Muscle of leg (tissue), 16 donors: Measurements from ENCODE around the gene THNSL1. TPM values are rescaled to one million over a fixed set of nuclear protein-coding genes. Genes with fewer than 3 reads are reported as not detected.
"Not testable (repeated sequence)": the region's sequence is repeated elsewhere in the genome, so short reads cannot be mapped to it uniquely, and the experiment has no call there.

ENCODE experiments used
- DNase-seq: peaks from one replicate; pipeline ENCODE4 v3.0.0; 2013
- H3K27ac ChIP-seq: one replicate; pipeline ENCODE4 v1.5.1; 2013; ENCODE audit warnings: mild to moderate bottlenecking, low read length, control low read depth
- H3K27me3 ChIP-seq: one replicate; pipeline ENCODE4 v1.6.1; 2013; ENCODE audit warnings: low read length; ENCODE audit not compliant: control insufficient read depth, insufficient read depth
- H3K36me3 ChIP-seq: one replicate; pipeline ENCODE4 v1.6.1; 2013; ENCODE audit warnings: low read length; ENCODE audit not compliant: control insufficient read depth, insufficient read depth
- H3K4me1 ChIP-seq: one replicate; pipeline ENCODE4 v1.6.1; 2013; ENCODE audit warnings: low read length; ENCODE audit not compliant: control insufficient read depth, insufficient read depth
- H3K4me3 ChIP-seq: one replicate; pipeline ENCODE4 v1.5.1; 2013; ENCODE audit warnings: low read length, control low read depth
- H3K9me3 ChIP-seq: replicated peaks from 2 replicates; pipeline ENCODE4 v1.6.1; 2013; ENCODE audit warnings: low read depth, low read length; ENCODE audit not compliant: control insufficient read depth
- WGBS: methylation state at CpG from one replicate; pipeline ENCODE4 v1.1.5; 2013; ENCODE audit warnings: missing lambda C conversion rate; ENCODE audit not compliant: insufficient coverage; 5-methylcytosine and 5-hydroxymethylcytosine counted together
- long read RNA-seq, 11 donors: transcript quantifications; one replicate each; lab custom pipeline, GENCODE V29; 2026
- polyA plus RNA-seq, 8 donors: library from polyadenylated mRNA; unstranded; fragments of 120-200 nt; gene quantifications; one replicate each; pipeline versions ENCODE4 v1.2.1 to v1.2.3, GENCODE V29; 2013; ENCODE audit warnings: inconsistent platforms in 1 of 8, low replicate concordance in 1 of 8; ENCODE audit not compliant: insufficient read length in 8 of 8, insufficient read depth in 1 of 8
- total RNA-seq: library from RNA; stranded (reverse); fragments of 120-200 nt; gene quantifications from one replicate; pipeline ENCODE4 v1.2.4, GENCODE V29; 2013

Gene THNSL1, protein sequence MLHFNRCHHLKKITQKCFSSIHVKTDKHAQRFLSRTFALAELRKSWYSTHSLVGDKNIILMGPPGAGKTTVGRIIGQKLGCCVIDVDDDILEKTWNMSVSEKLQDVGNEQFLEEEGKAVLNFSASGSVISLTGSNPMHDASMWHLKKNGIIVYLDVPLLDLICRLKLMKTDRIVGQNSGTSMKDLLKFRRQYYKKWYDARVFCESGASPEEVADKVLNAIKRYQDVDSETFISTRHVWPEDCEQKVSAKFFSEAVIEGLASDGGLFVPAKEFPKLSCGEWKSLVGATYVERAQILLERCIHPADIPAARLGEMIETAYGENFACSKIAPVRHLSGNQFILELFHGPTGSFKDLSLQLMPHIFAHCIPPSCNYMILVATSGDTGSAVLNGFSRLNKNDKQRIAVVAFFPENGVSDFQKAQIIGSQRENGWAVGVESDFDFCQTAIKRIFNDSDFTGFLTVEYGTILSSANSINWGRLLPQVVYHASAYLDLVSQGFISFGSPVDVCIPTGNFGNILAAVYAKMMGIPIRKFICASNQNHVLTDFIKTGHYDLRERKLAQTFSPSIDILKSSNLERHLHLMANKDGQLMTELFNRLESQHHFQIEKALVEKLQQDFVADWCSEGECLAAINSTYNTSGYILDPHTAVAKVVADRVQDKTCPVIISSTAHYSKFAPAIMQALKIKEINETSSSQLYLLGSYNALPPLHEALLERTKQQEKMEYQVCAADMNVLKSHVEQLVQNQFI
- total RNA-seq (4.8 TPM), polyA plus RNA-seq (1 to 10 TPM; 4.1 to 7.0 (median 5.7) TPM)
- long read RNA-seq, donor 1 = 0 reads
- long read RNA-seq, donor 2 = 0 reads
- long read RNA-seq, donor 3, transcript THNSL1-201 (3 exons, 3,691 nt) = major isoform, 5 of 6 reads
- long read RNA-seq, donor 3, partial matches to known transcripts = 0 of 6 reads
- long read RNA-seq, donor 3, other reads (novel, unspliced or antisense) = 0 of 6 reads
- long read RNA-seq, donor 4, partial matches to known transcripts = 0 of 2 reads
- long read RNA-seq, donor 4, other reads (novel, unspliced or antisense) = 0 of 2 reads
- long read RNA-seq, donor 5, partial matches to known transcripts = 0 of 2 reads
- long read RNA-seq, donor 5, other reads (novel, unspliced or antisense) = 0 of 2 reads
- long read RNA-seq, donor 6, partial matches to known transcripts = 0 of 4 reads
- long read RNA-seq, donor 6, other reads (novel, unspliced or antisense) = 0 of 4 reads
- long read RNA-seq, donor 7, partial matches to known transcripts = 0 of 2 reads
- long read RNA-seq, donor 7, other reads (novel, unspliced or antisense) = 0 of 2 reads
- long read RNA-seq, donor 8 = 0 reads
- long read RNA-seq, donor 9 = 0 reads
- long read RNA-seq, donor 10, transcript THNSL1-201 (3 exons, 3,691 nt) = major isoform, 5 of 5 reads
- long read RNA-seq, donor 10, partial matches to known transcripts = 0 of 5 reads
- long read RNA-seq, donor 10, other reads (novel, unspliced or antisense) = 0 of 5 reads
- long read RNA-seq, donor 11, partial matches to known transcripts = 0 of 5 reads
- long read RNA-seq, donor 11, other reads (novel, unspliced or antisense) = 0 of 5 reads

DNA sequence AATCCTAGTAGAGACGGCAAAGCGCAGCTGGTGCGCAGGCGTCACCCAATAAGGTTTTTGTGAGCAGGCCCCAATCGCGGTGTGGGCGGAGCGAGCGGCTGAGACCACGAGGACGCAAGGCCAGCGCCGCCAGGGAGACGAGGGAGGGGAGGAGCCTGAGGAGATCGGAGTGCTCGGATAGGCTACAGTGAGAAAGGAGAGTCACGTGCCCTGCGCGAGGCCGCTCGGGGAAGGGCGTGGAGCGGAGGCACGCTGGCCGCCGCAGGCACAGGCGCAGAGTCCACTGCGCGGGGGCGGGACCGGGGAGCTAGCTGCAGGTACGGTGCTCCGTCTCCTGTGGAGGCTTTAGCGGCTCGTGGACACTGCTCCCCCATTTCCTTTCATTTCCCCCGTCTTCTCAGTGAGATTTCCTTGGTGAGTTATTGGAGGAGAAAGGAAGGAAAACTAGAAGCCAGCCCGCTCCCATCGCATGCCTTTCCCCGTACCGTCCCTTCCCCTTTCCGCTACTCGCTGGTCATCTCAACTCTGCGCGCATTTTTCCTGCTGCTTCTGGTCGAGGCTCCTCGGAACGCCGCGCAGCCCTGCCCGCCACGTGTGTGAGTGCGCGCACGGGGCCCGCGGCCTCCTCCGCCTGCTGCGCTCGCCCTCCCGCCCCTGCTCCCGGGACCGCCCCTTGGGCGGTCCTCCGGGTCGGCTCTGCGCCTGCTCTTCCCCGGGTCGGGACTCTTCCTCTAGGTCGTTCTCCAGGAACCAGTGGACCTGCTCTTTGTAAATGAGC lies at the start of gene THNSL1:
Gene THNSL1, plus strand, starts transcription at position 237 of the 778 bp plus-strand sequence. CDS start 6,612 bp downstream, outside the sequence.
- Histone ChIP-seq H3K36me3 (no peaks in the 10 kb centered on the region), H3K27ac (peak within 1 kb of the TSS; percentile 99), H3K27me3 (no peaks in the 10 kb centered on the region), H3K4me1 (peaks cover 5% of the 10 kb centered on the region), H3K4me3 (peak within 1 kb of the TSS; percentile 80), H3K9me3 (no peaks in the 10 kb centered on the region)
- peak; percentile 100 for DNase-seq
- WGBS = under 1% methylated on average over 64 of the region's 69 CpGs

DNA sequence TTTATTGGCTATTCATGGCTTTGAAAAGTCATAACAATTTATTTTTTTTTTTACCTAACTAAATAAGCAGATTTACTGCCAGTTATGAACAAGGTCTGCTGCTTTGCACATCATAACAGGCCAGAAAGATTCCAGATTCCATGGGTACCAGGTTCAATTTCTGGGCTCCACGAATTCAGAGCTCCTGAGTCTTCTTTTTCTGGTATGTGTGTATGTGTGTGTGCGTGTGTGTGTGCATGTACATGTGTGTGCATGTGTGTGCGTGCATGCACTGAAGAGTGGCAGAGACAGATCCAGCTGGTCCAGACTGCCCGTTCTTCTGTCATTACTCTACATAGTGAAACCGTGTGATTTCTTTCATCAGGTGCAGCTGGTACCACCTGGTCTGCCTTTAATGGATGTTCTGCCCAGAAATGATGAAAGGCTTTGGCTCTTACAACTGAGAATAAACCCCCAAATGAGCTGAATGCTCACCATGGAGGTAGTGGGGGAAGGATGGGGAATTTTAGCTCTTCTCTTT lies 49.4 kb upstream of the THNSL1 start:
- no peak overlapping the region for H3K4me3 ChIP-seq
- peaks cover 5% of the 10 kb centered on the region for H3K4me1 ChIP-seq
- no peak for DNase-seq
- no peak overlapping the region for H3K27ac ChIP-seq
- H3K27me3 ChIP-seq = no peaks in the 10 kb centered on the region
- WGBS = 77% methylated on average over 3 of the region's 5 CpGs
- H3K9me3 ChIP-seq = no peaks in the 10 kb centered on the region
- no peaks in the 10 kb centered on the region for H3K36me3 ChIP-seq

DNA sequence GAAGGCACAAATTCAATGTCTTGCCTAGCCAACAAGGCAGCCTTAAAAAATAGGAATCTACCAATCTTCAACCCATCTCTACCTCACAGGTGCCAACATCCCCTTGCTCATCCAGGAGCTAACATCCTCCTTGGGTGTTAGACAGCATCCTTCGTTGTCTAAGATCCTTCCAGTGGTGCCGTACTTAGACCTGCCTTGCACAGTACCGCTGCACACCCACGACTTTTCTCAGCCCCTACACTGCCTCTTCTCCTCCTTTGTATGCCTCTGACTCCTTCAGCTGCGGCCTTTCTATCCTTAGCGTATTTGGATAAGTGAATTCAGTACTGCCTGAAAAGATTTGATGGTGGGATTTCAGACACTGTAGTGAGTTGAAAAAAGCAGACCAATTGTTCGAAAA lies 48.1 kb upstream of the THNSL1 start:
- Histone ChIP-seq H3K4me1 (peaks cover 5% of the 10 kb centered on the region), H3K4me3 (no peak overlapping the region), H3K27ac (no peak overlapping the region), H3K9me3 (no peaks in the 10 kb centered on the region), H3K36me3 (no peaks in the 10 kb centered on the region), H3K27me3 (no peaks in the 10 kb centered on the region)
- 100% methylated on average over 4 of the region's 7 CpGs for WGBS
- DNase-seq = no peak

- H3K4me3 ChIP-seq, H3K27me3 ChIP-seq, H3K9me3 ChIP-seq, H3K4me1 ChIP-seq, DNase-seq, H3K36me3 ChIP-seq: not testable (repeated sequence)
- WGBS = 97% methylated on average over 9 of the region's 11 CpGs
- peak overlapping the region; percentile 86 for H3K27ac ChIP-seq
These were observed 47.5 kb upstream of the THNSL1 start for GRCh38 chr10:24968951-24969350.

DNA sequence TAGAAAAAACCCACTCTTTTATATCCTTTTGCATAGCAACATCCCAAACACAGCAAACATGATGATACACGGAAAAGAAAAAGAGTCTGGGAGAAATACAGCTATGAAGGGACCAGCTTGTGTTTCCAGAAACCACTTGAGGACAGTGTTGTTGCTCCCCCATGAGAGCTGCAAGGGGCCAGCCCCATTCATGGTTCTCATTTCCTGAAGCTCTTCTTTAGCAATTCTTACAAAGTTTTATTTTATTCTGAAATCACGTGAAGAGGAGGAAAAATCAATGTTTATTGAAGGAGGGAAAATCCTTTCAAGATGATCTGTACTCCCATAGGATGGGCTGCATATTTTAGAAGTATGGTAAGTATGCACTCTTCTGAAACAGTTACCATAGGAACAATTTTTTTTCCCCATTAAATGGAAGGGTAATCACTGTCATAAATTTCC lies 46.6 kb upstream of the THNSL1 start:
- peak overlapping the region; percentile 86 for H3K27ac ChIP-seq
- DNase-seq = peak; percentile 97
- H3K36me3 ChIP-seq = no peaks in the 10 kb centered on the region
- H3K4me1 ChIP-seq = peaks cover 4% of the 10 kb centered on the region
- H3K27me3 ChIP-seq = no peaks in the 10 kb centered on the region
- H3K9me3 ChIP-seq = no peaks in the 10 kb centered on the region
- no peak overlapping the region for H3K4me3 ChIP-seq
- WGBS = no CpG with 5 or more reads among the region's 2 CpGs

DNA sequence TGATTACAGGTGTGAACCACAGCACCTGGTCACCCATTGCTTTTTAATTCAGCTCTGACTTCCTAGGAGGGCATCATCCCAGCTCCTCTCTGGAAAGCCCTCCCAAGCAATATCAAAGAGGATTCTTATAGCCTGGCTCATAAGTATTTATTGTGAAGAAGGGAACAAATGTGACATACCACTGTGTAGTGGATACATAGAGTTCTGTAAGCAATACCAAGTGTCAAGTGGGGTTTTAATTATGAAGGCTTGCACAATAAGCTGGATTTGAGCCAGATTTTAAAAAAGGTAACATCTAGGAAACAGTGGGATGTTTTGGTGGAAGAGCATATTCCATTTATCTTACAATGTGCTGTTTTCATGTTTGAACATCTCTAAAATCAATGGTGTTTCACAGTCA lies 45.0 kb upstream of the THNSL1 start:
- Histone ChIP-seq H3K36me3 (no peaks in the 10 kb centered on the region), H3K4me3 (no peak overlapping the region), H3K27me3 (no peaks in the 10 kb centered on the region), H3K4me1 (peaks cover 11% of the 10 kb centered on the region), H3K9me3 (no peaks in the 10 kb centered on the region), H3K27ac (no peak overlapping the region)
- DNase-seq = no peak

GRCh38 chr10:24973163-24973562 lies 43.2 kb upstream of the THNSL1 start:
- no peak for DNase-seq
- Histone ChIP-seq H3K4me1 (peaks cover 11% of the 10 kb centered on the region), H3K36me3 (no peaks in the 10 kb centered on the region), H3K27me3 (no peaks in the 10 kb centered on the region), H3K9me3 (no peaks in the 10 kb centered on the region), H3K27ac (no peak overlapping the region), H3K4me3 (no peak overlapping the region)
- no CpG with 5 or more reads among the region's 5 CpGs for WGBS

- Histone ChIP-seq H3K27me3 (no peaks in the 10 kb centered on the region), H3K4me1 (peaks cover 11% of the 10 kb centered on the region), H3K4me3 (no peak overlapping the region), H3K36me3 (no peaks in the 10 kb centered on the region), H3K9me3 (no peaks in the 10 kb centered on the region), H3K27ac (peak overlapping the region; percentile 67)
- 20% methylated on average over 1 of the region's 2 CpGs for WGBS
- DNase-seq = peak; percentile 96
These were observed 41.4 kb upstream of the THNSL1 start for GRCh38 chr10:24974976-24975375.

DNA sequence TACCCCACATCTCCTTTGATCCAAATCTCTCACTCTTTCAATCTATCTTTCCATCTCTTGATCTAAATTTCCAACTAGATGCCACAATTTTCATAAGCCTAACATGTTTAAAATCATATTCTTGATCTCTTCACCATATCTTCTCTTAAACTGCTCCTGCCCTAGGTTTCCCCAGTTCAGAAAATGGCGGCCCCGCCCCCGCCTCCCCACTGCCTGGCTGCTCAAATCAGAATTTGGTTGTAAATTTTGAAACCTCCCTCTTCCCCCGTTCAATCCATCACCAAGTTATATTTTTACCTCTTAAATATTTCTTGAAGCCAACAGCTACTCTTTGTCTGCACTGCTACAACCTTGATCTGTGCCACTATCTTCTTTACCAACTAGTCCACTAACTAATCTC lies 36.7 kb upstream of the THNSL1 start:
- DNase-seq = no peak
- peaks cover 8% of the 10 kb centered on the region for H3K4me1 ChIP-seq
- H3K4me3 ChIP-seq = no peak overlapping the region
- H3K27me3 ChIP-seq = no peaks in the 10 kb centered on the region
- H3K27ac ChIP-seq = no peak overlapping the region
- H3K36me3 ChIP-seq = no peaks in the 10 kb centered on the region
- WGBS = 91% methylated on average over 4 of the region's 4 CpGs
- H3K9me3 ChIP-seq = no peaks in the 10 kb centered on the region
